AG10803 (cell line): ENCODE data around the gene CCDC78.

Experiments
- DNase-seq: peaks from one replicate; pipeline ENCODE4 v3.0.0; 2010; ENCODE audit warnings: low read depth
- H3K4me3 ChIP-seq: 2 replicates; pipeline ENCODE4 v1.5.1; 2011; ENCODE audit warnings: mild to moderate bottlenecking, low read length, control low read depth
- CTCF ChIP-seq: conservative IDR thresholded peaks from 2 replicates; pipeline ENCODE4 v1.5.1; 2011; ENCODE audit warnings: mild to moderate bottlenecking, low read length, control low read depth, inconsistent platforms

Gene CCDC78

GRCh38 chr16:680625-680945 lies 45.7 kb downstream of the CCDC78 start:
- DNase-seq = no peak
- TF ChIP-seq CTCF = no peak
- H3K4me3 ChIP-seq = peak overlapping the region; percentile 76

GRCh38 chr16:679814-680624 lies 46.2 kb downstream of the CCDC78 start, which contains the start of gene STUB1:
Gene STUB1 (plus strand): TSS chr16:680410. CDS start chr16:680526, 116 bp downstream.
- peak; percentile 84 for DNase-seq
- H3K4me3 ChIP-seq = peak within 1 kb of the TSS; percentile 76
- no peak for TF ChIP-seq CTCF

DNA sequence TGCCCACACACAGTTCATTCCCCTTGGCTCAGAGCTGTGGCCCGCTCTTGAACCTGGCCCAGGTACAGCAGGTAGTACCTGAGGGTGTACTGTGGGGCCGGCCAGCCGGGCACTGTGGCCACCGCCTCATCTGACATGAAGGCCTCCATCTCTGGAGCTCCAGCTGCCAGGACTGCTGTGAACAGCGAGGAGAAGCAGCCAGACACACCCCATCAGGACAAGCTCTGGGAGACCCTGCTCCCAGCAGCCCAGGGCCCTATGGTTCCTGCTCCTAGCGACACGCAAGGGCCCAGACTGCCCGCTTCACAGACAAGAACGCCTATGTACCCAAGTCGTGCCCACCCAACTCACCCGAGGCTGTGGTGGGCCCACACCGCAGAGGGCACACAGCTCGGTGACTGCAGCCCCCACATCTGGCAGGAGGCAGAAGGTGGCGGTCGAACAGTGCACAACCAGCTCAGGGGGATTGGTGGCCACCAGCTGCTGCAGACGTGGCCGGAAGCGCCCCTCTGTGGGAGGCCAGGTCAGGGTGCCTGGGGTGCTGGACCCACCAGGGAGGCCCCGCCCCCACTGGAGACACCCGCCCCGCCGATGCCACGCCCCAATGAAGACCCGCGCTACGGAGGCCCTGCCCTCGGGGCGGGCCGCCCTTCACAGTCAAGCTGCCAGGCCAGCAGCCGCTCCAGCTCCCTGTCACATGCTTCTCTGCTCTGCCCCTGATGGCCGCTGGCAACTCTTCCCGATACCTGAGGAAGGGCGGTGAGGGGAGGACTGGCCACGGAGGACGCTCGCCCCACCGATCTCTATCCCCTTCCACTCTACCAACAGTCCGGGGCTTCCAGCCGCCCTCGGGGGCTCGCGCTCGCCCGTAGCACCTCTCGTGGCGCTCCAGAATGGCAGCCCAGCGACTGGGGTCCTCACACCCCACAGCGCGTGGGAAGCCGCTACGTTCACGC lies 47.1 kb downstream of the CCDC78 start:
- peak overlapping the region; percentile 66 for H3K4me3 ChIP-seq
- peak; percentile 38 for DNase-seq
- TF ChIP-seq CTCF = no peak

GRCh38 chr16:678209-678857 lies 47.9 kb downstream of the CCDC78 start:
- no peak for DNase-seq
- no peak overlapping the region for H3K4me3 ChIP-seq
- no peak for TF ChIP-seq CTCF

GRCh38 chr16:677316-678190 lies 48.7 kb downstream of the CCDC78 start:
- no peak overlapping the region for H3K4me3 ChIP-seq
- DNase-seq = no peak
- no peak for TF ChIP-seq CTCF

GRCh38 chr16:676913-677312 lies 49.3 kb downstream of the CCDC78 start:
- H3K4me3 ChIP-seq = no peak overlapping the region
- TF ChIP-seq CTCF = no peak
- no peak for DNase-seq
